H1 (cell line): ENCODE measurements around the gene KLHL29. TPM values are rescaled to one million over a fixed set of nuclear protein-coding genes. Genes with fewer than 3 reads are reported as not detected.

Source experiments
- CTCF ChIA-PET: fragments of 300-600 bp; sonication (Branson Sonifier 250); formaldehyde crosslinking; loops from one replicate; lab custom pipeline; 2021; ENCODE audit not compliant: partially characterized antibody; lab: Charles Lee
- POLR2A ChIA-PET: fragments of 300-600 bp; sonication (Branson Sonifier 250); formaldehyde crosslinking; loops from one replicate; lab custom pipeline; 2021; ENCODE audit warnings: inconsistent platforms; ENCODE audit not compliant: partially characterized antibody; lab: Charles Lee
- DNase-seq, 2 experiments: peaks; one replicate each; pipeline versions ENCODE4 v3.0.0 to v3.0.0-alpha.2; 2010 to 2022; ENCODE audit warnings: low spot score in 2 of 2, low read depth in 1 of 2, mixed read lengths in 1 of 2
- FAIRE-seq: peaks from 2 replicates; lab custom pipeline; 2011; peaks lifted over from hg19 to GRCh38; lab: Jason Lieb, UNC
- H2AFZ ChIP-seq: 2 replicates; pipeline ENCODE4 v1.8.1; 2012; ENCODE audit warnings: low read length, inconsistent platforms
- H2AK5ac ChIP-seq: 2 replicates; pipeline ENCODE4 v1.6.1; 2013; ENCODE audit warnings: low read depth, low read length
- H2BK120ac ChIP-seq: replicated peaks from 2 replicates; pipeline ENCODE3; 2013; ENCODE audit warnings: low read depth, low read length, inconsistent platforms
- H2BK12ac ChIP-seq: 2 replicates; pipeline ENCODE4 v1.6.1; 2013; ENCODE audit warnings: low read depth, low read length
- H2BK15ac ChIP-seq: 2 replicates; pipeline ENCODE4 v1.6.1; 2013; ENCODE audit warnings: low read length
- H2BK20ac ChIP-seq: 2 replicates; pipeline ENCODE4 v1.6.1; 2013; ENCODE audit warnings: low read length
- H2BK5ac ChIP-seq: 2 replicates; pipeline ENCODE4 v1.6.1; 2013; ENCODE audit warnings: low read depth, low read length
- H3K14ac ChIP-seq: 2 replicates; pipeline ENCODE4 v1.6.1; 2013; ENCODE audit warnings: inconsistent platforms; ENCODE audit not compliant: insufficient read length
- H3K18ac ChIP-seq: 2 replicates; pipeline ENCODE4 v1.6.1; 2013; ENCODE audit warnings: low read length; ENCODE audit errors: extremely low read depth
- H3K23ac ChIP-seq: 2 replicates; pipeline ENCODE4 v1.6.1; 2013; ENCODE audit warnings: inconsistent platforms; ENCODE audit not compliant: insufficient read length
- H3K23me2 ChIP-seq: 2 replicates; pipeline ENCODE4 v1.6.1; 2013; ENCODE audit warnings: low read depth, low read length
- H3K27ac ChIP-seq: 2 replicates; pipeline ENCODE4 v1.6.1; 2011; ENCODE audit warnings: low read depth, low read length, inconsistent platforms
- H3K27me3 ChIP-seq, 4 experiments: replicated peaks in 1 of 4; 1 replicate in 1 of 4; 2 replicates in 3 of 4; pipeline versions ENCODE4 v1.6.1 to v1.8.1; 2011 to 2013; ENCODE audit warnings: low read length in 3 of 4, mild to moderate bottlenecking in 3 of 4, inconsistent platforms in 2 of 4, mixed read lengths in 2 of 4, moderate library complexity in 1 of 4; ENCODE audit not compliant: control insufficient read depth in 3 of 4, insufficient read depth in 3 of 4; ENCODE audit errors: extremely low read depth in 1 of 4
- H3K36me3 ChIP-seq, 4 experiments: 2 replicates each; pipeline versions ENCODE4 v1.6.1 to v1.8.1; 2011 to 2013; ENCODE audit warnings: mild to moderate bottlenecking in 4 of 4, low read length in 3 of 4, moderate library complexity in 2 of 4, control low read depth in 1 of 4, inconsistent platforms in 1 of 4; ENCODE audit not compliant: insufficient read depth in 4 of 4, control insufficient read depth in 2 of 4
- H3K4ac ChIP-seq: replicated peaks from 2 replicates; pipeline ENCODE3; 2013; ENCODE audit warnings: low read length, low read depth, mixed read lengths, inconsistent platforms; ENCODE audit not compliant: insufficient read length
- H3K4me1 ChIP-seq, 4 experiments: replicated peaks in 1 of 4; 1 replicate in 1 of 4; 2 replicates in 3 of 4; pipeline versions ENCODE4 v1.6.1 to v1.8.1; 2011 to 2013; ENCODE audit warnings: low read length in 3 of 4, inconsistent platforms in 2 of 4, mixed read lengths in 1 of 4; ENCODE audit not compliant: insufficient read depth in 4 of 4, control insufficient read depth in 3 of 4
- H3K4me2 ChIP-seq, 2 experiments: 2 replicates each; pipeline versions ENCODE4 v1.6.1 to v1.8.1; 2011 to 2013; ENCODE audit warnings: low read depth in 2 of 2, low read length in 2 of 2, control low read depth in 1 of 2, inconsistent platforms in 1 of 2, mild to moderate bottlenecking in 1 of 2; ENCODE audit not compliant: insufficient read depth in 1 of 2
- H3K4me3 ChIP-seq, 4 experiments: fragments of 200-600, 300-600 bp in 1 of 4; sonication (generic), shearing (Covaris generic), sonication (Bioruptor Twin) in 1 of 4; 2 replicates each; pipeline versions ENCODE4 v1.5.1 to v1.8.1; 2011 to 2016; ENCODE audit warnings: low read length in 4 of 4, low read depth in 3 of 4, control low read depth in 2 of 4, inconsistent platforms in 2 of 4, mild to moderate bottlenecking in 2 of 4, mixed read lengths in 1 of 4, moderate library complexity in 1 of 4; ENCODE audit not compliant: insufficient read depth in 2 of 4; ENCODE audit errors: extremely low read depth in 1 of 4
- H3K56ac ChIP-seq: replicated peaks from 2 replicates; pipeline ENCODE3; 2013; ENCODE audit warnings: low read depth, mild to moderate bottlenecking, mixed read lengths, low read length, inconsistent platforms; ENCODE audit not compliant: insufficient read length
- H3K79me1 ChIP-seq: 2 replicates; pipeline ENCODE4 v1.6.1; 2013; ENCODE audit warnings: low read depth, low read length, control low read depth
- H3K79me2 ChIP-seq, 2 experiments: 2 replicates each; pipeline versions ENCODE4 v1.6.1 to v1.8.1; 2012 to 2013; ENCODE audit warnings: low read length in 2 of 2, mild to moderate bottlenecking in 2 of 2, inconsistent platforms in 1 of 2; ENCODE audit not compliant: insufficient read depth in 2 of 2, control insufficient read depth in 1 of 2
- H3K9ac ChIP-seq, 4 experiments: replicated peaks in 1 of 4; 1 replicate in 1 of 4; 2 replicates in 3 of 4; pipeline versions ENCODE4 v1.6.1 to v1.8.1; 2011 to 2013; ENCODE audit warnings: low read depth in 3 of 4, low read length in 3 of 4, control low read depth in 2 of 4, mild to moderate bottlenecking in 2 of 4, moderate library complexity in 2 of 4, inconsistent platforms in 1 of 4; ENCODE audit errors: extremely low read depth in 1 of 4
- H3K9me3 ChIP-seq, 2 experiments: 2 replicates each; pipeline versions ENCODE4 v1.6.1 to v1.8.1; 2012 to 2013; ENCODE audit warnings: mild to moderate bottlenecking in 2 of 2, moderate library complexity in 2 of 2, control low read depth in 1 of 2, inconsistent platforms in 1 of 2, low read depth in 1 of 2, low read length in 1 of 2, mixed read lengths in 1 of 2; ENCODE audit not compliant: insufficient read depth in 2 of 2
- H4K20me1 ChIP-seq, 2 experiments: replicated peaks in 1 of 2; 2 replicates each; pipeline versions ENCODE3 to v1.8.1; 2011 to 2013; ENCODE audit warnings: inconsistent platforms in 2 of 2, low read length in 2 of 2, mild to moderate bottlenecking in 1 of 2; ENCODE audit not compliant: insufficient read depth in 2 of 2, control insufficient read depth in 1 of 2
- H4K5ac ChIP-seq: 2 replicates; pipeline ENCODE4 v1.6.1; 2013; ENCODE audit warnings: low read length, low read depth, mixed read lengths, inconsistent platforms; ENCODE audit not compliant: insufficient read length
- H4K8ac ChIP-seq: 2 replicates; pipeline ENCODE4 v1.8.0; 2013; ENCODE audit warnings: mild to moderate bottlenecking, moderate library complexity, low read length, inconsistent platforms; ENCODE audit not compliant: insufficient read depth; ENCODE audit errors: extremely low read depth
- H4K91ac ChIP-seq: replicated peaks from 2 replicates; pipeline ENCODE3; 2013; ENCODE audit warnings: low read length, mixed read lengths, inconsistent platforms; ENCODE audit not compliant: insufficient read length
- CTCF ChIP-seq, 3 experiments: IDR thresholded peaks; 1 replicate in 2 of 3; 2 replicates in 1 of 3; pipeline versions ENCODE4 v1.5.1 to v1.6.1; 2011; ENCODE audit warnings: low read length in 3 of 3, mild to moderate bottlenecking in 3 of 3, inconsistent platforms in 2 of 3, low read depth in 1 of 3, moderate library complexity in 1 of 3; ENCODE audit not compliant: insufficient read depth in 1 of 3; ENCODE audit errors: control extremely low read depth in 1 of 3
- JUN ChIP-seq: IDR thresholded peaks from 2 replicates; pipeline ENCODE4 v1.6.1; 2011; ENCODE audit warnings: low read depth, mild to moderate bottlenecking, improper control_type of control experiment, low read length
- JUND ChIP-seq: IDR thresholded peaks from 2 replicates; pipeline ENCODE4 v1.6.1; 2011; ENCODE audit warnings: mild to moderate bottlenecking, improper control_type of control experiment, low read length
- KDM1A ChIP-seq: fragments of 200-600, 300-600 bp; sonication (generic); IDR thresholded peaks from 2 replicates; pipeline ENCODE4 v1.7.1; 2016; ENCODE audit warnings: mild to moderate bottlenecking, low read length, borderline replicate concordance
- KDM5A ChIP-seq: fragments of 200-600 bp; IDR thresholded peaks from 2 replicates; pipeline ENCODE4 v1.7.1; 2012; ENCODE audit warnings: mild to moderate bottlenecking, low read length, inconsistent platforms, mixed read lengths
- RFX5 ChIP-seq: IDR thresholded peaks from 2 replicates; pipeline ENCODE4 v1.6.1; 2011; ENCODE audit warnings: low read depth, low read length, improper control_type of control experiment, borderline replicate concordance
- RXRA ChIP-seq: IDR thresholded peaks from 2 replicates; pipeline ENCODE4 v1.6.1; 2011; ENCODE audit warnings: low read depth, mild to moderate bottlenecking, low read length, moderate library complexity; ENCODE audit not compliant: insufficient read depth
- SAP30 ChIP-seq: fragments of 300-600 bp; sonication (generic); IDR thresholded peaks from 2 replicates; pipeline ENCODE4 v1.7.1; 2012; ENCODE audit warnings: low read length, moderate library complexity, mild to moderate bottlenecking, inconsistent platforms; ENCODE audit not compliant: insufficient read depth, insufficient replicate concordance
- SIX5 ChIP-seq: IDR thresholded peaks from 2 replicates; pipeline ENCODE4 v1.6.1; 2011; ENCODE audit warnings: mild to moderate bottlenecking, low read depth, low read length
- TBP ChIP-seq: IDR thresholded peaks from 2 replicates; pipeline ENCODE4 v1.6.1; 2011; ENCODE audit warnings: low read depth, low read length, improper control_type of control experiment
- WGBS, 2 experiments: shearing (Covaris generic) in 1 of 2; methylation state at CpG; one replicate each; pipeline versions ENCODE4 v1.1.6 to v1.1.7; 2013 to 2015; ENCODE audit warnings: low lambda C conversion rate in 2 of 2, mixed read lengths in 2 of 2, inconsistent platforms in 1 of 2, low coverage in 1 of 2, missing lambda C conversion rate in 1 of 2; ENCODE audit not compliant: insufficient replicate concordance in 2 of 2, insufficient coverage in 1 of 2, insufficient read length in 1 of 2; ENCODE audit errors: extremely low coverage in 1 of 2, missing lambda C conversion rate in 1 of 2; 5-methylcytosine and 5-hydroxymethylcytosine counted together
- polyA plus RNA-seq, 7 experiments: library from polyadenylated mRNA; depleted of rRNA in 3 of 7; stranded (reverse) in 5 of 7; unstranded in 2 of 7; fragments of >200 nt in 5 of 7; fragments of 200-250 nt in 2 of 7; gene quantifications; 1 replicate in 5 of 7; 2 replicates in 1 of 7; 4 replicates in 1 of 7; pipeline versions ENCODE4 v1.2.1 to v1.2.3, GENCODE V29; 2011 to 2013; ENCODE audit warnings: missing spikeins in 2 of 7, mixed read lengths in 2 of 7
- total RNA-seq: library from RNA; stranded (reverse); fragmentation: NEBNext Ultra II Directional; extraction: Animal tissue kit (Norgen Biotek cat#: 25700); gene quantifications from 2 replicates; pipeline ENCODE4 v1.2.1, GENCODE V29; 2021

Gene KLHL29
- total and polyA plus RNA-seq, 2 of the 8 experiments (the other 6 are each of a cell fraction or from before 2014, with no cell fraction given): 1.1 to 4.7 TPM

- H3K4me1 ChIP-seq: peaks cover 6 to 17% (median 13%) of the 10 kb centered on the region in 4 experiments
- no peak overlapping the region for H2BK5ac ChIP-seq
- ChIA-PET CTCF (interaction anchor here (0.8 to 1.7 kb wide), 4 partner anchors 10 to 16 kb away, joined by 3 to 6 read pairs (median 4); no protein-coding TSS in a partner anchor), POLR2A (no interaction called here)
- no peak overlapping the region for H3K9ac ChIP-seq
- H3K4ac ChIP-seq: no peak overlapping the region
- no peak overlapping the region for H2BK120ac ChIP-seq
- H2BK15ac ChIP-seq: no peak overlapping the region
- H4K20me1 ChIP-seq: no peaks in the 10 kb centered on the region
- H2BK12ac ChIP-seq: no peak overlapping the region
- H4K5ac ChIP-seq: no peak overlapping the region
- H3K23me2 ChIP-seq: no peaks in the 10 kb centered on the region
- no peak overlapping the region for H3K4me2 ChIP-seq
- no peaks in the 10 kb centered on the region for H3K36me3 ChIP-seq
- H3K79me2 ChIP-seq: no peaks in the 10 kb centered on the region
- no peaks in the 10 kb centered on the region for H3K27me3 ChIP-seq
- DNase-seq (no peak), FAIRE-seq (no peak)
- no peak overlapping the region for H2AFZ ChIP-seq
- no peak overlapping the region for H3K4me3 ChIP-seq
- H2BK20ac ChIP-seq: no peak overlapping the region
- H3K14ac ChIP-seq: no peak overlapping the region
- H3K23ac ChIP-seq: no peak overlapping the region
- no peaks in the 10 kb centered on the region for H3K9me3 ChIP-seq
- 91% methylated on average over 12 of the region's 12 CpGs; no CpG with 5 or more reads in 1 of the 2 experiments for WGBS, 2 experiments
- no peak overlapping the region; the same call in 1 of the 2 replicates for H2AK5ac ChIP-seq
- no peak overlapping the region for H3K27ac ChIP-seq
- H3K18ac ChIP-seq: no peak overlapping the region
- H3K56ac ChIP-seq: no peak overlapping the region
- H4K91ac ChIP-seq: no peak overlapping the region
- H3K79me1 ChIP-seq: no peaks in the 10 kb centered on the region
- no peak overlapping the region for H4K8ac ChIP-seq
- TF ChIP-seq JUND (no peak), TBP (no peak), CTCF (IDR thresholded peaks at IDR 0.05; ENCODE audit: control extremely low read depth in 1 of 3, insufficient read depth in 1 of 3, low read depth in 1 of 3, low read length in 3 of 3) (no peak), KDM1A (no peak), JUN (no peak), RFX5 (no peak), KDM5A (no peak), SIX5 (no peak), RXRA (no peak), SAP30 (no peak)
Observed at GRCh38 chr2:23530206-23530908, 145.4 kb downstream of the KLHL29 start.
